ENCODE data around the gene WDR19.

- TF ChIP-seq POLR2A (IDR thresholded peaks at IDR 0.05) (no peak), CTCF (IDR thresholded peaks at IDR 0.05) (no peak)
These were observed 144.2 kb downstream of the WDR19 start for GRCh38 chr4:39326468-39326977.
